CD4-positive, alpha-beta memory T cell (primary cell): Measurements from ENCODE around the gene MTURN. TPM values are rescaled to one million over a fixed set of nuclear protein-coding genes. Genes with fewer than 3 reads are reported as not detected.

Experiments used
- CTCF ChIA-PET: fragments of 350-600 bp; sonication (Branson Sonifier 250); formaldehyde crosslinking; loops from one replicate; lab custom pipeline; 2021; ENCODE audit warnings: inconsistent platforms; ENCODE audit not compliant: partially characterized antibody; lab: Charles Lee
- POLR2A ChIA-PET: fragments of 350-600 bp; sonication (Branson Sonifier 250); formaldehyde crosslinking; loops from one replicate; lab custom pipeline; 2021; ENCODE audit not compliant: partially characterized antibody; lab: Charles Lee
- DNase-seq, 5 donors: peaks; one replicate each; pipeline versions ENCODE4 v3.0.0 to v3.0.0-alpha.2; 2020 to 2022; ENCODE audit warnings: mixed read lengths in 1 of 5
- H3K27ac ChIP-seq: one replicate; pipeline ENCODE4 v1.7.0; 2013; ENCODE audit warnings: low read depth, low read length
- H3K27me3 ChIP-seq: 2 replicates; pipeline ENCODE4 v1.7.0; 2013; ENCODE audit warnings: mild to moderate bottlenecking, low read length, moderate library complexity; ENCODE audit not compliant: insufficient read depth
- H3K36me3 ChIP-seq: 2 replicates; pipeline ENCODE4 v1.7.0; 2013; ENCODE audit warnings: mild to moderate bottlenecking, low read length, moderate library complexity; ENCODE audit not compliant: insufficient read depth
- H3K4me1 ChIP-seq: 2 replicates; pipeline ENCODE4 v1.7.0; 2013; ENCODE audit warnings: mild to moderate bottlenecking, low read length, moderate library complexity; ENCODE audit not compliant: insufficient read depth
- H3K4me3 ChIP-seq, 2 donors: one replicate each; pipeline ENCODE4 v1.7.0; 2013; ENCODE audit warnings: low read length in 2 of 2, mild to moderate bottlenecking in 1 of 2
- H3K9me3 ChIP-seq, 2 donors: one replicate each; pipeline ENCODE4 v1.7.0; 2013; ENCODE audit warnings: low read length in 2 of 2, control low read depth in 1 of 2; ENCODE audit not compliant: control insufficient read depth in 1 of 2
- H3K27ac Mint-ChIP-seq, 7 donors: one replicate each; pipeline ENCODE4 v1.8.0; 2020 to 2021; ENCODE audit warnings: mixed read lengths in 7 of 7, mild to moderate bottlenecking in 6 of 7, inconsistent platforms in 3 of 7, moderate library complexity in 3 of 7
- H3K27me3 Mint-ChIP-seq, 2 donors: one replicate each; pipeline ENCODE4 v1.8.0; 2020 to 2021; ENCODE audit warnings: mixed read lengths in 2 of 2
- H3K36me3 Mint-ChIP-seq, 2 donors: one replicate each; pipeline ENCODE4 v1.8.0; 2020 to 2021; ENCODE audit warnings: mixed read lengths in 2 of 2, inconsistent platforms in 1 of 2, mild to moderate bottlenecking in 1 of 2
- H3K4me1 Mint-ChIP-seq, 4 donors: one replicate each; pipeline ENCODE4 v1.8.0; 2020 to 2021; ENCODE audit warnings: mixed read lengths in 4 of 4, mild to moderate bottlenecking in 1 of 4
- H3K4me3 Mint-ChIP-seq, 8 donors: one replicate each; pipeline ENCODE4 v1.8.0; 2020 to 2021; ENCODE audit warnings: mixed read lengths in 8 of 8, mild to moderate bottlenecking in 7 of 8, moderate library complexity in 6 of 8, inconsistent platforms in 3 of 8
- H3K9me3 Mint-ChIP-seq, 8 donors: one replicate each; pipeline ENCODE4 v1.8.0; 2020 to 2021; ENCODE audit warnings: mixed read lengths in 8 of 8, mild to moderate bottlenecking in 5 of 8, inconsistent platforms in 3 of 8, moderate library complexity in 1 of 8
- intact Hi-C: fragments of 100-400 bp; cut with micrococcal nuclease; formaldehyde crosslinking; loops from one replicate; pipeline ENCODE4 v1.15.1; 2023
- polyA plus RNA-seq, 2 donors: library from polyadenylated mRNA; unstranded; fragments of 300-500 nt; fragmentation: Illumina TruSeq; gene quantifications; one replicate each; pipeline ENCODE4 v1.2.3, GENCODE V29; 2021
- total RNA-seq, 2 experiments: library from RNA; stranded (reverse); gene quantifications; one replicate each; pipeline ENCODE4 v1.2.3, GENCODE V29; 2021

The MTURN gene
- total and polyA plus RNA-seq, 4 experiments from 2014 or later, result 3.2 to 19.2 (median 11.1) TPM

DNA sequence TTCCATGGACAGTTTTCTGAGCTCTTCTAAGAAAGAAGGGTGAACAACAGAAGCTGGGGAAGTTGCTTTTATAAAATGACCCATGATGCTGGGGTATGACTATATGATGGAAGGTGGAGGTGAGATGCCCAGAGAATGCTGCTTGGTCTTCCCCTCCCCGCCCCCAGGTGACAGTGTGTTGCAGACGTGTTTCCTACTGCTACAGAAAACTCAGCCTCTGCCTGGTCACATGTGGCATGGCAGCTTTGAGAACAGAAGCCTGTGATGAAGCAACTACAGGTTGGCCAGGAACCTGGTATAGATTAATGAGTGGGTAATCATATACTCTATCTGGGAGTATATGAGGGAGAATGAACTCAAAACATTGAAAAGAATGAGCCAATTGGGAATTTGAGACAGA, 67.1 kb downstream of the MTURN start:
- Mint-ChIP-seq H3K4me3 (no peak overlapping the region), H3K4me1 (no peaks in the 10 kb centered on the region), H3K27me3 (peaks cover 0 to 1% of the 10 kb centered on the region in 2 donors), H3K36me3 (peaks cover 0 to 3% of the 10 kb centered on the region in 2 donors), H3K27ac (no peak overlapping the region), H3K9me3 (peaks cover 0 to 3% (median under 1%) of the 10 kb centered on the region in 8 donors)
- Histone ChIP-seq H3K4me1 (no peaks in the 10 kb centered on the region), H3K9me3 (no peaks in the 10 kb centered on the region), H3K27ac (no peak overlapping the region), H3K27me3 (no peaks in the 10 kb centered on the region), H3K4me3 (no peak overlapping the region), H3K36me3 (no peaks in the 10 kb centered on the region)
- CTCF ChIA-PET, result no interaction called here
- DNase-seq, result no peak
- POLR2A ChIA-PET, result no interaction called here
- intact Hi-C loops, result no loop called here

- Histone ChIP-seq H3K27ac (no peak overlapping the region), H3K4me1 (no peaks in the 10 kb centered on the region), H3K36me3 (no peaks in the 10 kb centered on the region), H3K27me3 (no peaks in the 10 kb centered on the region), H3K4me3 (no peak overlapping the region), H3K9me3 (no peaks in the 10 kb centered on the region)
- H3K4me3 Mint-ChIP-seq, result no peak overlapping the region
- intact Hi-C loops, result no loop called here
- H3K4me1 Mint-ChIP-seq, result no peaks in the 10 kb centered on the region
- CTCF ChIA-PET, result no interaction called here
- H3K27me3 Mint-ChIP-seq, result peaks cover 0 to 2% of the 10 kb centered on the region in 2 donors
- H3K27ac Mint-ChIP-seq, result no peak overlapping the region
- no peaks in the 10 kb centered on the region for H3K36me3 Mint-ChIP-seq
- H3K9me3 Mint-ChIP-seq, result no peaks in the 10 kb centered on the region
- DNase-seq, result no peak
- POLR2A ChIA-PET, result no interaction called here
These were observed 67.9 kb downstream of the MTURN start for GRCh38 chr7:30202671-30203070.

DNA sequence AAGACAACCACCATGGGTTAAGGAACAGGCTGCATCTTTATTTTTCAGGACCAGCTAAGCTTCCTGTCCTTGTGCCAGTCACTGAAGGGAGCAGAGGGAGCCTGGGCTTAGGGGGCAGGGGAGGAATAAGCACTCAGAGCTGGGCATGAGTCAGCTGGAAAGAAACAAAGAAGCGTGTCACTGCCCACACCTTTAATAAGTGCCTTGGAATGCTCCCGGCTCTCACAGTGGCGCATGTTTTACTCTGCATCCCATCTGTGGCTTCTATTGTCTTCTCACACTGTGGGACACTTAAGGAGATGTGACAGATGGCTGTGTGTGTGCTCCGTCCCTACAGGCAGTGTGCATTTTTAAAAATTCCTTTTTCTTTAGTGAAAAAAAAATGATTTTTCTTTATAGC, 71.7 kb downstream of the MTURN start:
- Histone ChIP-seq H3K27me3 (no peaks in the 10 kb centered on the region), H3K27ac (no peak overlapping the region), H3K4me1 (no peaks in the 10 kb centered on the region), H3K36me3 (no peaks in the 10 kb centered on the region), H3K9me3 (no peaks in the 10 kb centered on the region), H3K4me3 (no peak overlapping the region)
- Mint-ChIP-seq H3K36me3 (no peaks in the 10 kb centered on the region), H3K27ac (no peak overlapping the region), H3K4me1 (no peaks in the 10 kb centered on the region), H3K9me3 (no peaks in the 10 kb centered on the region), H3K27me3 (peaks cover 0 to 8% of the 10 kb centered on the region in 2 donors), H3K4me3 (no peak overlapping the region)
- ChIA-PET POLR2A (no interaction called here), CTCF (no interaction called here)
- intact Hi-C loops, result no loop called here
- DNase-seq, result no peak

- Histone ChIP-seq H3K9me3 (no peaks in the 10 kb centered on the region), H3K27ac (no peak overlapping the region), H3K36me3 (no peaks in the 10 kb centered on the region), H3K4me1 (no peaks in the 10 kb centered on the region), H3K4me3 (no peak overlapping the region), H3K27me3 (no peaks in the 10 kb centered on the region)
- Mint-ChIP-seq H3K9me3 (no peaks in the 10 kb centered on the region), H3K4me1 (no peaks in the 10 kb centered on the region), H3K27me3 (peaks cover 0 to 8% of the 10 kb centered on the region in 2 donors), H3K4me3 (no peak overlapping the region), H3K36me3 (no peaks in the 10 kb centered on the region), H3K27ac (no peak overlapping the region)
- no peak for DNase-seq
- POLR2A ChIA-PET, result no interaction called here
- intact Hi-C loops, result no loop called here
- CTCF ChIA-PET, result no interaction called here
These were observed 72.2 kb downstream of the MTURN start for GRCh38 chr7:30206942-30207341.

DNA sequence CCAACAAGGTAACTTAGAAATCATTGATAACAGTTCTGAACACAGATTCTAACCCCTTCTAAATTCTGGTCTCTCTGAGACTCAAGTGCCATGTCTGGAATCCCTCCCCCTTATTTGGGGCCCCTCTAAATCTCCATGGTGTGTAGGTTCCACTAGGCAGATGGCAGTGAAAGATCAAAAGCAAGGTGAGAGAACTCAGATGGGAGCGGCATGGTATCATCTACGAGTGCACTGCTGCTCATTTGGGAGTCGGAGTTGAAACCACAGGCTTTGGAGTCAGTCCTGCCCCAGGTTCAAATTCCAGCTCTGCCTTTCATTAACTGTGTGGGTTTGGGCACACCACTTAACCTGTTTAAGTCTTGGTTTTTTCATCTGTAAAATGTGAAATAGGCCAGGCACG, 72.6 kb downstream of the MTURN start:
- Histone ChIP-seq H3K4me3 (no peak overlapping the region), H3K9me3 (no peaks in the 10 kb centered on the region), H3K27ac (no peak overlapping the region), H3K4me1 (no peaks in the 10 kb centered on the region), H3K27me3 (no peaks in the 10 kb centered on the region), H3K36me3 (no peaks in the 10 kb centered on the region)
- H3K4me3 Mint-ChIP-seq, result no peak overlapping the region
- intact Hi-C loops, result no loop called here
- H3K27me3 Mint-ChIP-seq, result peaks cover 0 to 10% of the 10 kb centered on the region in 2 donors
- no peak for DNase-seq
- no peaks in the 10 kb centered on the region for H3K4me1 Mint-ChIP-seq
- H3K27ac Mint-ChIP-seq, result no peak overlapping the region
- ChIA-PET POLR2A (no interaction called here), CTCF (no interaction called here)
- no peaks in the 10 kb centered on the region for H3K9me3 Mint-ChIP-seq
- H3K36me3 Mint-ChIP-seq, result no peaks in the 10 kb centered on the region

- H3K27ac Mint-ChIP-seq, result no peak overlapping the region
- no peaks in the 10 kb centered on the region for H3K4me1 Mint-ChIP-seq
- no peak for DNase-seq
- H3K36me3 Mint-ChIP-seq, result no peaks in the 10 kb centered on the region
- Histone ChIP-seq H3K36me3 (no peaks in the 10 kb centered on the region), H3K4me3 (no peak overlapping the region), H3K9me3 (no peaks in the 10 kb centered on the region), H3K4me1 (no peaks in the 10 kb centered on the region), H3K27ac (no peak overlapping the region), H3K27me3 (no peaks in the 10 kb centered on the region)
- no peak overlapping the region for H3K4me3 Mint-ChIP-seq
- intact Hi-C loops, result no loop called here
- H3K27me3 Mint-ChIP-seq, result peaks cover 8 to 13% of the 10 kb centered on the region in 2 donors
- peaks cover 0 to 3% (median 0%) of the 10 kb centered on the region in 8 donors for H3K9me3 Mint-ChIP-seq
- CTCF ChIA-PET, result no interaction called here
- POLR2A ChIA-PET, result no interaction called here
These were observed 75.2 kb downstream of the MTURN start for GRCh38 chr7:30209951-30210350.

Other genes starting within 250 kb of the MTURN start
- gene SCRN1, start 145.2 kb upstream of the MTURN start, total RNA-seq, result 1 to 10 TPM; 2.0 to 2.5 TPM
- gene SCRN1, start 145.2 kb upstream of the MTURN start, polyA plus RNA-seq, result 1 to 10 TPM; 2.3 to 2.9 TPM
- gene FKBP14, start 108.3 kb upstream of the MTURN start, total RNA-seq, result 1 to 10 TPM; 6.0 to 6.3 TPM
- 1 to 10 TPM; 1.6 to 3.2 TPM for gene FKBP14, start 108.3 kb upstream of the MTURN start, polyA plus RNA-seq
- 10 to 100 TPM; 11.8 to 13.2 TPM for gene PLEKHA8, start 106.6 kb upstream of the MTURN start, total RNA-seq
- 1 to 10 TPM; 2.4 to 4.2 TPM for gene PLEKHA8, start 106.6 kb upstream of the MTURN start, polyA plus RNA-seq
- gene ZNRF2, start 149.6 kb downstream of the MTURN start, total RNA-seq, result 10 to 100 TPM; 37.3 to 39.4 TPM
- gene ZNRF2, start 149.6 kb downstream of the MTURN start, polyA plus RNA-seq, result 1 to 10 TPM in 1 of 2 donors, under 1 TPM in 1; 0.59 to 3.5 TPM